ENCODE results near the gene GPR27.

DNA sequence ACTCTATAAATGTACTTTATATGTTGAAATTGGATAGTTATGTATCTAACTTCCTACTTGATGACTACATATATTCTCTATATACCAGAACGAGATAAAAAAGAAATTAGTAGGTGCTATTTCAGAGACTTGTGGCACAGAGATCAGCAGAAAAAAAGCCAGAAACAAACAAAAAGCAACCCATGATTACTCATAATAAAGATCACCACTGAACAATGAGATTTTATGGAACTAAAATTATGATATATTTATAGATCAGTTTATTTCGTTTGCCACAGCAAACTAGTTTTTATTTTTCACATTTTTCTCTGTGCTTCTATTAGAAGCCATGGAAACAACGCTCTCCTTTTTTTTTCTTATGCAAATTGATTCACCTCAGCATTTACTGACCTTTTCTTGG lies 46.4 kb downstream of the GPR27 start:
- TF ChIP-seq, protein P1, sequence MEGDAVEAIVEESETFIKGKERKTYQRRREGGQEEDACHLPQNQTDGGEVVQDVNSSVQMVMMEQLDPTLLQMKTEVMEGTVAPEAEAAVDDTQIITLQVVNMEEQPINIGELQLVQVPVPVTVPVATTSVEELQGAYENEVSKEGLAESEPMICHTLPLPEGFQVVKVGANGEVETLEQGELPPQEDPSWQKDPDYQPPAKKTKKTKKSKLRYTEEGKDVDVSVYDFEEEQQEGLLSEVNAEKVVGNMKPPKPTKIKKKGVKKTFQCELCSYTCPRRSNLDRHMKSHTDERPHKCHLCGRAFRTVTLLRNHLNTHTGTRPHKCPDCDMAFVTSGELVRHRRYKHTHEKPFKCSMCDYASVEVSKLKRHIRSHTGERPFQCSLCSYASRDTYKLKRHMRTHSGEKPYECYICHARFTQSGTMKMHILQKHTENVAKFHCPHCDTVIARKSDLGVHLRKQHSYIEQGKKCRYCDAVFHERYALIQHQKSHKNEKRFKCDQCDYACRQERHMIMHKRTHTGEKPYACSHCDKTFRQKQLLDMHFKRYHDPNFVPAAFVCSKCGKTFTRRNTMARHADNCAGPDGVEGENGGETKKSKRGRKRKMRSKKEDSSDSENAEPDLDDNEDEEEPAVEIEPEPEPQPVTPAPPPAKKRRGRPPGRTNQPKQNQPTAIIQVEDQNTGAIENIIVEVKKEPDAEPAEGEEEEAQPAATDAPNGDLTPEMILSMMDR (IDR thresholded peaks at IDR 0.05; ENCODE audit: insufficient read depth, low read length) = no peak
- TF ChIP-seq, protein P2, sequence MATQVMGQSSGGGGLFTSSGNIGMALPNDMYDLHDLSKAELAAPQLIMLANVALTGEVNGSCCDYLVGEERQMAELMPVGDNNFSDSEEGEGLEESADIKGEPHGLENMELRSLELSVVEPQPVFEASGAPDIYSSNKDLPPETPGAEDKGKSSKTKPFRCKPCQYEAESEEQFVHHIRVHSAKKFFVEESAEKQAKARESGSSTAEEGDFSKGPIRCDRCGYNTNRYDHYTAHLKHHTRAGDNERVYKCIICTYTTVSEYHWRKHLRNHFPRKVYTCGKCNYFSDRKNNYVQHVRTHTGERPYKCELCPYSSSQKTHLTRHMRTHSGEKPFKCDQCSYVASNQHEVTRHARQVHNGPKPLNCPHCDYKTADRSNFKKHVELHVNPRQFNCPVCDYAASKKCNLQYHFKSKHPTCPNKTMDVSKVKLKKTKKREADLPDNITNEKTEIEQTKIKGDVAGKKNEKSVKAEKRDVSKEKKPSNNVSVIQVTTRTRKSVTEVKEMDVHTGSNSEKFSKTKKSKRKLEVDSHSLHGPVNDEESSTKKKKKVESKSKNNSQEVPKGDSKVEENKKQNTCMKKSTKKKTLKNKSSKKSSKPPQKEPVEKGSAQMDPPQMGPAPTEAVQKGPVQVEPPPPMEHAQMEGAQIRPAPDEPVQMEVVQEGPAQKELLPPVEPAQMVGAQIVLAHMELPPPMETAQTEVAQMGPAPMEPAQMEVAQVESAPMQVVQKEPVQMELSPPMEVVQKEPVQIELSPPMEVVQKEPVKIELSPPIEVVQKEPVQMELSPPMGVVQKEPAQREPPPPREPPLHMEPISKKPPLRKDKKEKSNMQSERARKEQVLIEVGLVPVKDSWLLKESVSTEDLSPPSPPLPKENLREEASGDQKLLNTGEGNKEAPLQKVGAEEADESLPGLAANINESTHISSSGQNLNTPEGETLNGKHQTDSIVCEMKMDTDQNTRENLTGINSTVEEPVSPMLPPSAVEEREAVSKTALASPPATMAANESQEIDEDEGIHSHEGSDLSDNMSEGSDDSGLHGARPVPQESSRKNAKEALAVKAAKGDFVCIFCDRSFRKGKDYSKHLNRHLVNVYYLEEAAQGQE (IDR thresholded peaks at IDR 0.05; ENCODE audit: insufficient replicate concordance, low read depth) = no peak
- TF ChIP-seq GABPA (IDR thresholded peaks at IDR 0.05; ENCODE audit: low read depth) = no peak
- no peak for TF ChIP-seq POLR2AphosphoS5 (IDR thresholded peaks at IDR 0.05; ENCODE audit: low read depth)
- no peak for TF ChIP-seq SPI1 (IDR thresholded peaks at IDR 0.05; ENCODE audit: borderline replicate concordance, low read depth)
